Mesendoderm (in vitro differentiated cells): Measurements from ENCODE around the gene TMEM178B.
A peak's percentile ranks its signal among the peaks of the same experiment; 100 is the strongest.

ENCODE experiments used
- DNase-seq: peaks from one replicate; pipeline ENCODE4 v3.0.0; 2013
- H2AK5ac ChIP-seq: 2 replicates; pipeline ENCODE4 v1.6.1; 2013; ENCODE audit warnings: low read length, inconsistent platforms
- H2BK120ac ChIP-seq: 2 replicates; pipeline ENCODE4 v1.6.1; 2013; ENCODE audit warnings: low read depth, mild to moderate bottlenecking, low read length, moderate library complexity, mixed read lengths
- H2BK15ac ChIP-seq: replicated peaks from 2 replicates; pipeline ENCODE4 v1.6.1; 2013; ENCODE audit warnings: low read depth, mild to moderate bottlenecking, moderate library complexity
- H2BK5ac ChIP-seq: 2 replicates; pipeline ENCODE4 v1.6.1; 2013; ENCODE audit warnings: low read length, inconsistent platforms
- H3K18ac ChIP-seq: 2 replicates; pipeline ENCODE4 v1.6.1; 2013; ENCODE audit warnings: mild to moderate bottlenecking, low read length, mixed read lengths
- H3K23ac ChIP-seq: one replicate; pipeline ENCODE4 v1.6.1; 2013; ENCODE audit warnings: low read length
- H3K27ac ChIP-seq: 2 replicates; pipeline ENCODE4 v1.5.1; 2013; ENCODE audit warnings: low read depth, mild to moderate bottlenecking, inconsistent platforms, low read length, moderate library complexity
- H3K27me3 ChIP-seq: 2 replicates; pipeline ENCODE4 v1.6.1; 2013; ENCODE audit warnings: low read length, control low read depth, mild to moderate bottlenecking, inconsistent platforms; ENCODE audit not compliant: insufficient read depth, poor library complexity
- H3K36me3 ChIP-seq: 2 replicates; pipeline ENCODE4 v1.6.1; 2013; ENCODE audit warnings: low read length, inconsistent platforms; ENCODE audit not compliant: control insufficient read depth, insufficient read depth
- H3K4ac ChIP-seq: one replicate; pipeline ENCODE4 v1.6.1; 2013; ENCODE audit warnings: low read depth, mild to moderate bottlenecking, low read length, moderate library complexity
- H3K4me1 ChIP-seq: 2 replicates; pipeline ENCODE4 v1.6.1; 2013; ENCODE audit warnings: low read depth, low read length, inconsistent platforms; ENCODE audit not compliant: control insufficient read depth
- H3K4me2 ChIP-seq: 2 replicates; pipeline ENCODE4 v1.6.1; 2013; ENCODE audit warnings: low read length
- H3K4me3 ChIP-seq: 2 replicates; pipeline ENCODE4 v1.5.1; 2013; ENCODE audit warnings: mild to moderate bottlenecking, low read length
- H3K56ac ChIP-seq: one replicate; pipeline ENCODE4 v1.6.1; 2013; ENCODE audit warnings: low read length
- H3K79me1 ChIP-seq: 2 replicates; pipeline ENCODE4 v1.6.1; 2013; ENCODE audit warnings: low read length, inconsistent platforms
- H3K79me2 ChIP-seq: 2 replicates; pipeline ENCODE4 v1.6.1; 2013; ENCODE audit warnings: mild to moderate bottlenecking, low read length; ENCODE audit not compliant: control insufficient read depth, insufficient read depth
- H3K9ac ChIP-seq: 2 replicates; pipeline ENCODE4 v1.6.1; 2013; ENCODE audit warnings: low read length, inconsistent platforms
- H4K5ac ChIP-seq: one replicate; pipeline ENCODE4 v1.6.1; 2013; ENCODE audit warnings: low read length
- H4K8ac ChIP-seq: one replicate; pipeline ENCODE4 v1.6.1; 2013; ENCODE audit warnings: low read depth, mild to moderate bottlenecking, control low read depth, low read length, moderate library complexity
- WGBS: extraction: QIAGEN DNeasy Blood & Tissue Kit; methylation state at CpG from one replicate; pipeline ENCODE4 v1.1.7; 2013; ENCODE audit warnings: low lambda C conversion rate, missing lambda C conversion rate; ENCODE audit not compliant: insufficient coverage; ENCODE audit errors: extremely low coverage; 5-methylcytosine and 5-hydroxymethylcytosine counted together

Gene TMEM178B

DNA sequence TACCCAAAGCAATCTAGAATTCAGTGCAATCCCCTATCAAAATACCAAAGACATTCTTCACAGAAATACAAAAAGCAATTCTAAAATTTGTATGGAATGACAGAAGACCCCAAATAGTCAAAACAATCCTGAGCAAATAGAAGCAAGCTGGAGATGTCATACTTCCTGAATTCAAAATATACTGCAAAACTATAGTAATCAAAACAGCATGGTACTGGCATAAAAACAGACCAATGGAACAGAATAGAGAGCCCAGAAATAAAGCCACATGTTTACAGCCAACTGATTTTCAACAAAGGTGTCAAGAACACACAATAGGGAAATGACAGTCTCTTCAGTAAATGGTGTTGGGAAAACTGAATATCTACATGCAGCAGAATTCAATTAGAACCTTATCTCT is 353.3 kb downstream of the TMEM178B start:
- no peak overlapping the region for H2BK120ac ChIP-seq
- H3K56ac ChIP-seq, result no peak overlapping the region
- H3K79me1 ChIP-seq, result no peaks in the 10 kb centered on the region
- H2AK5ac ChIP-seq, result no peak overlapping the region
- no peaks in the 10 kb centered on the region for H3K27me3 ChIP-seq
- no peak overlapping the region for H4K5ac ChIP-seq
- no peaks in the 10 kb centered on the region for H3K79me2 ChIP-seq
- no peak overlapping the region for H3K23ac ChIP-seq
- no peak overlapping the region for H3K27ac ChIP-seq
- H4K8ac ChIP-seq, result no peak overlapping the region
- no peak overlapping the region for H3K4me2 ChIP-seq
- no peak overlapping the region for H2BK15ac ChIP-seq
- H3K4ac ChIP-seq, result no peak overlapping the region
- no peak overlapping the region for H3K9ac ChIP-seq
- H3K36me3 ChIP-seq, result no peaks in the 10 kb centered on the region
- H3K18ac ChIP-seq, result no peak overlapping the region
- no peak overlapping the region for H2BK5ac ChIP-seq
- H3K4me1 ChIP-seq, result peaks cover 3% of the 10 kb centered on the region
- no peak for DNase-seq
- no peak overlapping the region for H3K4me3 ChIP-seq

GRCh38 chr7:141430455-141431139 is 356.7 kb downstream of the TMEM178B start:
- Histone ChIP-seq H3K79me2 (no peaks in the 10 kb centered on the region), H3K4me2 (no peak overlapping the region), H3K36me3 (no peaks in the 10 kb centered on the region), H3K4ac (no peak overlapping the region), H3K18ac (no peak overlapping the region), H3K23ac (no peak overlapping the region), H3K79me1 (no peaks in the 10 kb centered on the region), H2BK15ac (no peak overlapping the region), H3K56ac (no peak overlapping the region), H3K27ac (no peak overlapping the region), H4K5ac (no peak overlapping the region), H3K27me3 (no peaks in the 10 kb centered on the region), H2AK5ac (no peak overlapping the region), H2BK5ac (no peak overlapping the region), H3K4me1 (peaks cover 3% of the 10 kb centered on the region), H2BK120ac (no peak overlapping the region), H3K4me3 (no peak overlapping the region), H4K8ac (no peak overlapping the region), H3K9ac (no peak overlapping the region)
- WGBS, result no CpG with 5 or more reads among the region's 12 CpGs
- DNase-seq, result peak; percentile 43

GRCh38 chr7:141431140-141431479 is 357.2 kb downstream of the TMEM178B start:
- no peak overlapping the region for H2AK5ac ChIP-seq
- no peak overlapping the region for H2BK5ac ChIP-seq
- no peak overlapping the region for H3K9ac ChIP-seq
- no peak overlapping the region for H4K8ac ChIP-seq
- H3K4me1 ChIP-seq, result peaks cover 3% of the 10 kb centered on the region
- H3K4ac ChIP-seq, result no peak overlapping the region
- no peak overlapping the region for H3K56ac ChIP-seq
- H3K79me2 ChIP-seq, result no peaks in the 10 kb centered on the region
- no peak overlapping the region for H3K23ac ChIP-seq
- WGBS, result no CpG with 5 or more reads among the region's 2 CpGs
- H3K27ac ChIP-seq, result no peak overlapping the region
- no peak overlapping the region for H4K5ac ChIP-seq
- H3K27me3 ChIP-seq, result no peaks in the 10 kb centered on the region
- no peak overlapping the region for H2BK15ac ChIP-seq
- no peak overlapping the region for H2BK120ac ChIP-seq
- H3K4me2 ChIP-seq, result no peak overlapping the region
- no peak for DNase-seq
- H3K4me3 ChIP-seq, result no peak overlapping the region
- H3K18ac ChIP-seq, result no peak overlapping the region
- no peaks in the 10 kb centered on the region for H3K79me1 ChIP-seq
- no peaks in the 10 kb centered on the region for H3K36me3 ChIP-seq

- no peaks in the 10 kb centered on the region for H3K79me1 ChIP-seq
- H3K18ac ChIP-seq, result peak overlapping the region; percentile 19
- no peak overlapping the region for H3K23ac ChIP-seq
- no peak overlapping the region for H2AK5ac ChIP-seq
- H3K27me3 ChIP-seq, result no peaks in the 10 kb centered on the region
- no peak overlapping the region for H3K4me3 ChIP-seq
- H3K56ac ChIP-seq, result no peak overlapping the region
- no peak overlapping the region for H3K27ac ChIP-seq
- no peak overlapping the region for H4K8ac ChIP-seq
- H2BK120ac ChIP-seq, result no peak overlapping the region
- H3K4ac ChIP-seq, result no peak overlapping the region
- no peaks in the 10 kb centered on the region for H3K36me3 ChIP-seq
- WGBS, result no CpG with 5 or more reads among the region's 1 CpG
- H3K9ac ChIP-seq, result no peak overlapping the region
- H2BK5ac ChIP-seq, result no peak overlapping the region
- H4K5ac ChIP-seq, result no peak overlapping the region
- H3K4me2 ChIP-seq, result no peak overlapping the region
- no peak overlapping the region for H2BK15ac ChIP-seq
- no peaks in the 10 kb centered on the region for H3K79me2 ChIP-seq
- no peak for DNase-seq
- H3K4me1 ChIP-seq, result peaks cover 3% of the 10 kb centered on the region
Observed at GRCh38 chr7:141431711-141432110, 357.8 kb downstream of the TMEM178B start.

DNA sequence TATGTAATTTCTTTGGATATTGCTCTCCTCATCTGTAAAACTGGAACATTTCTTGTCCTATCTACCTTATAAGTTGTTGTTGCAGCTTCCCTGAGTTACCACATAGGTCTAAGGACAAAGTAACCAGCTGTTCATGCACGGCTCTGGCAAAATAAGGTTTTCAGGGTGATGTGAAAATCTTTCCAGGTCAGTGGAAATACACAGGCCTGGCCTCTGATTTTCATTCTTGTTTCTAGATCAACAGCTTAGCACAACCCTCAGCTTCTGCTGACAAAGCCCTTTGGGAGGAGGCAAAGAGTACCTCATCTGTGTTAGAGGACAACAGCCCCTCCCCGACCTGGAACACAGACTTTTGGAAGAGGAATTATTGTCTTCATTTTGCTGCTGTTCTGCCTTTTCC is 359.8 kb downstream of the TMEM178B start:
- H3K4ac ChIP-seq, result no peak overlapping the region
- no peak overlapping the region for H3K27ac ChIP-seq
- H2BK120ac ChIP-seq, result no peak overlapping the region
- no peak overlapping the region for H2AK5ac ChIP-seq
- no peak overlapping the region for H3K4me2 ChIP-seq
- no peak overlapping the region for H3K4me3 ChIP-seq
- peaks cover 3% of the 10 kb centered on the region for H3K4me1 ChIP-seq
- H3K27me3 ChIP-seq, result no peaks in the 10 kb centered on the region
- no peaks in the 10 kb centered on the region for H3K36me3 ChIP-seq
- no peak overlapping the region for H2BK15ac ChIP-seq
- H4K8ac ChIP-seq, result no peak overlapping the region
- no peak overlapping the region for H3K18ac ChIP-seq
- H3K79me1 ChIP-seq, result no peaks in the 10 kb centered on the region
- no peak overlapping the region for H4K5ac ChIP-seq
- H3K56ac ChIP-seq, result no peak overlapping the region
- H3K9ac ChIP-seq, result no peak overlapping the region
- H3K23ac ChIP-seq, result no peak overlapping the region
- DNase-seq, result no peak
- WGBS, result no CpG with 5 or more reads among the region's 2 CpGs
- no peaks in the 10 kb centered on the region for H3K79me2 ChIP-seq
- no peak overlapping the region for H2BK5ac ChIP-seq

- no peak overlapping the region for H3K27ac ChIP-seq
- no peaks in the 10 kb centered on the region for H3K36me3 ChIP-seq
- no peak overlapping the region for H4K8ac ChIP-seq
- H3K4me2 ChIP-seq, result no peak overlapping the region
- H3K18ac ChIP-seq, result no peak overlapping the region
- no peak overlapping the region for H2AK5ac ChIP-seq
- no peak for DNase-seq
- no peaks in the 10 kb centered on the region for H3K79me1 ChIP-seq
- no peak overlapping the region for H3K56ac ChIP-seq
- H3K23ac ChIP-seq, result no peak overlapping the region
- no peak overlapping the region for H2BK120ac ChIP-seq
- H4K5ac ChIP-seq, result no peak overlapping the region
- no peak overlapping the region for H2BK5ac ChIP-seq
- no peak overlapping the region for H3K4me3 ChIP-seq
- WGBS, result no CpG with 5 or more reads among the region's 2 CpGs
- H3K9ac ChIP-seq, result no peak overlapping the region
- H3K4ac ChIP-seq, result no peak overlapping the region
- no peaks in the 10 kb centered on the region for H3K79me2 ChIP-seq
- no peaks in the 10 kb centered on the region for H3K27me3 ChIP-seq
- no peak overlapping the region for H2BK15ac ChIP-seq
- no peaks in the 10 kb centered on the region for H3K4me1 ChIP-seq
Observed at GRCh38 chr7:141436139-141436538, 362.3 kb downstream of the TMEM178B start.
